GM21367 (cell line): ENCODE measurements around the gene TMEM168.
"Not testable (repeated sequence)": the region's sequence is repeated elsewhere in the genome, so short reads cannot be mapped to it uniquely, and the experiment has no call there.

ENCODE experiments used
- ATAC-seq: cut with Tn5 transposase; IDR thresholded peaks from one replicate; pipeline ENCODE4 v1.9.1; 2021; ENCODE audit not compliant: unreplicated experiment

TMEM168 gene, protein sequence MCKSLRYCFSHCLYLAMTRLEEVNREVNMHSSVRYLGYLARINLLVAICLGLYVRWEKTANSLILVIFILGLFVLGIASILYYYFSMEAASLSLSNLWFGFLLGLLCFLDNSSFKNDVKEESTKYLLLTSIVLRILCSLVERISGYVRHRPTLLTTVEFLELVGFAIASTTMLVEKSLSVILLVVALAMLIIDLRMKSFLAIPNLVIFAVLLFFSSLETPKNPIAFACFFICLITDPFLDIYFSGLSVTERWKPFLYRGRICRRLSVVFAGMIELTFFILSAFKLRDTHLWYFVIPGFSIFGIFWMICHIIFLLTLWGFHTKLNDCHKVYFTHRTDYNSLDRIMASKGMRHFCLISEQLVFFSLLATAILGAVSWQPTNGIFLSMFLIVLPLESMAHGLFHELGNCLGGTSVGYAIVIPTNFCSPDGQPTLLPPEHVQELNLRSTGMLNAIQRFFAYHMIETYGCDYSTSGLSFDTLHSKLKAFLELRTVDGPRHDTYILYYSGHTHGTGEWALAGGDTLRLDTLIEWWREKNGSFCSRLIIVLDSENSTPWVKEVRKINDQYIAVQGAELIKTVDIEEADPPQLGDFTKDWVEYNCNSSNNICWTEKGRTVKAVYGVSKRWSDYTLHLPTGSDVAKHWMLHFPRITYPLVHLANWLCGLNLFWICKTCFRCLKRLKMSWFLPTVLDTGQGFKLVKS

DNA sequence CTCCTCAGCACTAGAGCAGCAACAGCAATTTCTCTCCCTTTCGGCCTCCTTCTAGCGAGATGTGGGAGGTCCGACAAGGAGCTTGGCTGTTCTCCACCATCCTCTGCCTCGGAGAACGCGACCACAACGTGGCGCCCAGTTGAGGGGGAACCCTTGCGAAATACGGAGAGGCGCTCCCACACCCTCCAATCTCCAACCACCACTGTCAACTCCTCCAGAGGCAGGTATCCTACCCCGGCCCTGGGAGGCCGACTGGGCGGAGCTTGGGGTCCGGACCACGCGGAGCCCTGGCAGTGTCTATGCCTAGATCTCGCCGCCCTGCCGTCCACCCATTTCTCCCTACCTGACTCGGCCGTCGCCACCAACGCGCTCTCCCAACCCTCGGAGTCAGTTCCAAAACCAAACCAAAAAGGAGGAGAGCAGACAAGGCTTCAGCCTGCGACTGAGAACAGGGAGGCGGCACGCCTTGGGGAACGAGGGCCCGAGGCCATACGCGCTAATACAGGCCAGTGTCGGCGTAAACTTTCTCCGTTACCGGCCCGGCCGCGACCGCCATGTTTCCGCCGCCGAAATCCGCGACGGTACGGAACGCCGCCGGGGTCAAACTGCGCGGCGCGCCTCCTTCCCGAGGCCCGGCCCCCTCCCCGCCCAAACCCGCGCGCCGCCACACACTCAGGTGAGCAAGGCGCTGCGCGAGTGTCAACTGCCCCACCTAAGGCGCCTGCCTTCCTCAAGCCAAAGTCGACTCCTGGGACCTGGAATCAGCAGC is at the start of gene TMEM168:
Gene TMEM168, minus strand, starts transcription at position 577 of the 769 bp plus-strand sequence. CDS start 5,568 bp downstream, outside the sequence.
- peak; percentile 75 for ATAC-seq

DNA sequence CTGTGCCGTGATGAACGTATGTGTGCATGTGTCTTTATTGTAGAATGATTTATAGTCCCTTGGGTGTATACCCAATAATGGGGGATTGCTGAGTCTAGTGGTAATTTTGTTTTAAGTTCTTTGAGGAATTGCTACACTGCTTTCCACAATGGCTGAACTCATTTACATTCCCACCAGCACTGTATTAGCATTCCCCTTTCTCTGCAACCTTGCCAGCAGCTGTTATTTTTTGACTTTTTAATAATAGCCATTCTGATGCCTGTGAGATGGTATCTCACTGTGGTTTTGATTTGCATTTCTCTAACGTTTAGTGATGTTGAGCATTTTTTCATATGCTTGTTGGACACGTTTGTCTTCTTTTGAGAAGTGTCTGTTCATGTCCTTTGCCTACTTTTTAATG is 45.7 kb upstream of the TMEM168 start:
- ATAC-seq: not testable (repeated sequence)

DNA sequence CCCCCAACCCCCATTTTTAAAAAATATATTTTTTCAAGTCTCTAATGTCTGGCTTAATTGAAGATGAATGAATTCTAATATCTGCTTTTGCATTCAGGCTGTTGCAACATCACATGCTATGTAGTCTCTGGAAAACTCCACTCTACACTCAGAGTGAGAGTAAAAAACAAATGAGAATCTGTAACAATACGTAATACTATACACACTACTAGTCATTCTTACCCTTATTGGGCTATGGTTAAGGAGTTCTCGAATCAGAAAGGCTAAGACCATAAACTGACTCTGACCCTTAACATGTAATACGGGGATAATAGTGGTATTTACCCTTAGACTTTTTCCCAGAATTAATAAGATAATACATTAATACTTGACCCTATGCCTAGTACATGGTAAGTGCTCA is 42.9 kb upstream of the TMEM168 start:
- no peak for ATAC-seq

DNA sequence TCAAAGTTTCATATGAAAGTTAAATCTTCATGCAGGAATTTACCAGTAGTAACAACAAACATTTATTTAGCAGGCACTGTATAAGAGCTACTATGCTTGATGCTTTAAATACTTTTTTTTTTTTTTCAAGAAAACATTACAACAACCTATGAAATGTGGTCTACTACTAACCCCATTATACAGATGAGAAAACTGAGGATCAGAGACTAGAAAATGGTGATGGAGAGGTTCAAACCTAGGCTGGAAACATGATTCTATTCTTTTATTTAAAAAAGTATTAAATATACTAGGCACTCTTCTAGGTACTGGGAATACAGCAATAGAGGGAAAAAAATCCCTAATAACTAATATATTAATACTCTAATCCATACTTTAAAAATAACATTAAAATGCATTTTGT is 40.6 kb upstream of the TMEM168 start:
- no peak for ATAC-seq

DNA sequence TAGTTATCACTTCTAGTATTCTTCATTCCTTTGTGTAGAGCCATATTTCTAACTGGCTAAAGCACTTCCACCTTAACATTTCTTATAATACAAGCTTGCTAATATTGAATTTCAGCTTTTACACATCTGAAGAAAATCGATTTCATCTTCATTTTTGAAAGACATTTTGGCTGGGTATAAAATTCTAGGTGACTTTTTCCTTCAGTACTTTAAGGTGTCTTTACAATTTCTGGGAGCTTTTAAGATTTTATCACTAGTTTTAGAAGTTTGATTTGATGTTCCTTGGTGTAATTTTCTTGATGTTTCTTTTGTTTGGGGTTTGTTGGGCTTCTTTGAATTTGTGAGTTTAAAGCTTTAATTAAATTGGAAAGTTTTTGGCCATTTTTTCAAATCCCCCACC is 38.5 kb upstream of the TMEM168 start:
- no peak for ATAC-seq

DNA sequence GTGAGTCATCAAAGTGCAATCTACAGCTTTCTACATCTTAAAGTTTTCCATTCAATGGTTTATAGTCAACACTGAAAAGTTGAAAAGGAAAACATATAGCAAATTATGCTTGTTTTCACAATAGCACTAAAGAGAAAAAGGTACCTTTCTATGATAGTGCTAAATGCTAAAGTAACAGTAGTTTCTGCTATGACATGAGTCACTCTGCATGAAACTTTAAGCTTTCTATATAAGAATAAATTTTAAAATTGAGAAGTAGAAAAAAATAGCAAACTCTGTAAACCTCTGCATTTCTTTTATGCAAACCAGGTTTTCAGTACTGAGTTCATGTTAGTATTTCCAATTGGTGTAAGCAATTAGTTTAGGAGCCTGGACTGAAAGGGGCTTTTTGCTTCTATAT is 31.2 kb upstream of the TMEM168 start:
- ATAC-seq: no peak

DNA sequence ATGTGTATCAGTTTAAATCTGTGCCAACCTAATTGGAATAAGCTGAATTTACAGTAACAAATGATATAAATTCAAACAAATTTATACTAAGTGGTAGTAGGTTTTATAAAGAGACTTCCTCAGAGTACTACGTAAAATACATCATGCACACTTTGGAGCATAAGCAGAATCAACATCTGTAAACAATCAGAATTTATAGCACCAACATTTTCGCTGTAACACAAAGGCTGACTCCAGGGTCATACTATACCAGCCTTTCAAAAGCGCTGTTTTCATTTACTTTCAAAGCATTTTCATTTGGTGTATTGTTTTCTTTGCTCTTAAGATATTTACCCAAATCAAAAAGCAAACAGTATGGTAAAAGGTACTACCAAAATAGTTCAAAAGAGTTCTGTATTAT is 29.3 kb upstream of the TMEM168 start:
- no peak for ATAC-seq

DNA sequence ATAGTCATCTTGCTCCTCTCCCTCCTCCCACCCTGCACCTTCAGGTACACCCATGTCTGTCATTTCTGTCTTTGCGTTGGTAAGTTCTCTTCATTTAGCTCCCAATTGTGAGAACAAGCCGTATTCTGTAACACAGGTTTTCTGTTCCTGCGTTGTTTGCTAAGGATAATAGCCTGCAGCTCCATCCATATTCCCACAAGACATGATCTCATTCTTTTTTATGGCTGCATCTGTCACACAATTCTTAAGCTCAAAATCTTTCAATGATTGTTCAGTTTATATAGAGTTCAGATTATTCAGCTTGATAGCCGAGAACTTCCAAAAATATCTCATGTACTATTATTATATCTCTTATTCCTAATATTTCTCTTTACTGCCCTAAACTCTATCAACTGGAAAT is 16.0 kb upstream of the TMEM168 start:
- ATAC-seq: no peak

DNA sequence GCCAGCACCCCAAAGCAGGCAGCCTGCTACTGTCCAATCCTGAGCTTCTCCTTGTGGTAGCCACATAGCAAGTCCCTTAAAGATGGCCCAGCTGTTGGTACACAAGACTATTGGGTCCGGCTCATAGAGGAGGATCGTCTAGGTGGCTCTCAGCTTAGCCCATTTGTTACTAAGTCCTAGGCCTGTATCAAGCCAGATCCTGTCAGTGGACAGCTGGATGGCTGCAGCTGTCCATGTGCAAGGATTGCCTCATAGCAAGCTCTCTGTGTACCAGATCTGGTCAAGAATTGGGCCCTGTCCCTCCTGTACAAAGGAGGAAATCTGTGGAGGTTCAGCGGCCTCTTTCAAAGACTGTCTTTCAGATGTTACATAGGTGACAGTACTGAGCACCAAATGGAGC is 12.2 kb upstream of the TMEM168 start:
- no peak for ATAC-seq

DNA sequence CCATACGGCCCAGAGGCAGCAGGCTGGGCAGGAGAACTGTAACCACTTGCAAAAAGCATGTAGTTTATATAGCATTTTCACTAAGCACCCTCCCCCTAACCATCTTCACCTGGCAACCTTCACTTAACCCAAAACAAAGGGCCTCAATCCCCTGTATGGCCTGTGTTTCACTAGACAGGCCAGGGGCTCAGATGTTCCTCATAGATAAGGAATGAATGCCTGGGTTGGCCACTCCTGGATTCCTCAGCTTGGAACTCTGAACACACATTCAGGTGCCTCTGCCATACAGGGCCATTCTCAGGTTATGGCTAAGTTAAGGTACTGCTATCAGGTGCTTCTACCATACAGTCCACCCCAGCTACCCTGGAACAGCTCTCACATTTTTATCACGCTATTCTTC is 10.3 kb upstream of the TMEM168 start:
- no peak for ATAC-seq

DNA sequence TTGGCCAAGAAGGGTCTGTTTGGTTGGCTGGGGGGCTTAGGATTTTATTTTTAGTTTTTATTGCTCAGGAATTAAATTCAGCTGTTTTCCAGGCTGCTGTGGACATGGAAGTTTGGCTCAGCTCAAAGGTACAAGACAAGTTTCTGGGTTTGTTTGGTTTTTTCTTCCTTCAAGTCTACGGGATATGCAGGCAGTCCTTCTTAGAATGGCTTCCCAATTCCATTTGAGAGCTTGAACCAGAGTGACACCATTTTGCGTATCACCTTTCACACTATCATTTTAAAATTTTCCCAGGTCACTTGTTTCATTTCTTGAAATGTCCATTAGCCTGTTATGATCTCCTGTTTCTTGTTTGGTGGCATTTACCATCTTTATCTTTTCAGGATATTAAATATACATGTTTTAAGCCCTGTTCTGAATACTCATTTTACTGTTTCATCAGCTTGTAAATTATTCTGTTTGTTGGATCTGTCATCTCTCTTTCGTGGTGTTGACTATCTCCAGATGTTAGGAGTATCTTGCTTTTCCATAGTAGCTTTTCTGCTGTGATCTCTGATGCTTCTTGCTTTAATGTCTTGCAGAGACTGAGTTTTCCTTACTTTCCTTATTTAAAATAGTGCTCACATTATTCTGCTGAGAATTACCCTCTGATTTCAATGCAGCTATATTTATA is 9.4 kb upstream of the TMEM168 start:
- no peak for ATAC-seq

DNA sequence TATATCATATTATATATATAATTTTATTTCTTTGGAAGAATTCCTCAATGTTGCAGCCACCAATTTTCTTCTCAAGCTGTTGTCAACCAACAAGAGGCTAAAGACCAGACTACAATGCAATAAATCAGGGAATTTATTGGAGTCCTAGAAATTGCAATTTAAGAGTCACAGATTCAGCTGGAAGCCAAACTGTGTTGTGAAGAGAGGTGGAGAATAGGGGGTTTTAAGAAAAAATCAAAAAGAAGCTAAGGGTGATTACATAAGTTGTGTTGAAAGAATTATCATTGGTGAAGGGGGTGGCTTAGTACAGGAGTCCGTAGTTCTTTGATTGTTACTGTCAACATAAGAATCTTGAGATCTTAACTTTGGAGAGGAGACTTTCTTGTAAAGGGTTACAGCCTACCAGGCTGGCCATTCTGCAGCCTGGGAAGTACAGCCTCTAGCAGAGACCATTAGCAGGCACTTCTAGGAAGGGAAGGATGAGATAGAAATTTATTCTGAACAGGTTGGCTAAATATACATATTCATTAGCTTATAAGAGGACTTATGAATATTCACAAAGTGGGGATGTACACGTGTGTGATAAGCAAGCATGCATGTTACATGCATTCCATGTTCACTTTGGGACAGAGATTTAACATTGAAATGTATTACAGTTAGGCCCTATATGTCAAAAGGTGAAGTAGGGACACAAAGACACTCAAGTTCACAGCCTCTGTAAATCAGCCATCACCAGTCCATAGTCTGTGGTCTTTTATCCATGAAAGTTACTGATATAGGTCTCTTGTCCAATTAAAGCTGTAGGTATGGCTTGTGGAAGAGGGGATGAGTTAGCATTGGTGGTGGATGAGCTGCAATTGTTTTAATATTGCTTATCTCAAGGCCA is 8.3 kb upstream of the TMEM168 start:
- no peak for ATAC-seq

DNA sequence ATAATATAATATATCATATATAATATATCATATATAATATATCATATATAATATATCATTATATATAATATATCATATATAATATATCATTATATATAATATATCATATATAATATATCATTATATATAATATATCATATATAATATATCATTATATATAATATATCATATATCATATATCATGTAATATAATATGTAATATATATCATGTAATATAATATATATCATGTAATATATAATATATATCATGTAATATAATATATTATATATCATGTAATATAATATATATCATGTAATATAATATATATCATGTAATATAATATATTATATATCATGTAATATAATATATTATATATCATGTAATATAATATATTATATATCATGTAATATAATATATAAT is 6.4 kb upstream of the TMEM168 start:
- not testable (repeated sequence) for ATAC-seq

DNA sequence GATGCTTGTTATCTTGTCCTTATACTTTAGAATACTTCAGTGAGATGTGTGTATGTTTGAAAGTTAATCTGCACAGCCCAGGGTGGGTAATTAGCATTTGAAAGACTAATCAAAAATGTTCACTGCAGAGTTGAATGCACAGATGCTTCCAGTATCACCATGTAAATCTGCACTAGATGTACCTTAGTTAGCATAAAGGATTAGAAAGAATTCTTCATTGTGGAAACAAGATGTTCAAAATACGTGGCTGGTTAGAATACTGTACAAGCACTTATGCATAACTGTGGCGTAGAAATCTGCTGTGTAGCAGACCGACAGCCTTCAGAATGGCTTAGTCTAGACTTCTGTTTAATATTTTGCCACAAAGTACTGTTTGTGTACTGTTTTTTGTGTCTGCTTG is 2.2 kb upstream of the TMEM168 start:
- no peak for ATAC-seq

DNA sequence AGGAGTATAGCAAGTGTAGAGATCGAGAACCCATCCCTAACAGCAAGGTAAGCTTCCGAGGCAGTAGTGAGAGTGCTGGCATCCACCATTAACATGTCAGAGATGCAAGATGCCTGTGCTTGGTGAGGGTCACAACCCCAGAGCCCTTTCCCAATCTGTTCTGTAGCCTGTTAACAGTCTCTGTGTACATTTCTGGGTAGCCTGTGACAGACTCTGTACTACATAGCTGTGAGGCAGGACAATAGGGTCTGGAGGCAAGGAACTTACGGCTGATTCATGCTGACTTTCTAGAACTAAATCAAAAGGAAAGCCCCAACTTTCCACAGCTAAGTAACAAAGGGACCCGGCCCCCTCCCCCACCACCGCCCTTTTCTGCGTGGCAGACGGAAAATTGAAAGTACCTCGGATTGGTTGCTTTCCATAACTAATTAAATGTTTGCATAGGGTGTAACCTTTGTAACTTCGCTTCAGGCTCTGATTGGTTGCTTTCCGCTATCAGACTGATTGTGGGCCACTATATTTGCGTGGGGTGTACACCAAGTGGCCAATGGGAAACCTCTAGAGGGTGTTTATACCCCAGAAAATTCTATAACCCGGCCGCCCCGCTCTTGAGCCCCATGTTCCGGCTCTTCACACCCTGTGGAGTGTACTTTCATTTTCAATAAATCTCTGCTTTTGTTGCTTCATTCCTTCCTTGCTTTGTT is 1.4 kb upstream of the TMEM168 start:
- ATAC-seq: no peak

DNA sequence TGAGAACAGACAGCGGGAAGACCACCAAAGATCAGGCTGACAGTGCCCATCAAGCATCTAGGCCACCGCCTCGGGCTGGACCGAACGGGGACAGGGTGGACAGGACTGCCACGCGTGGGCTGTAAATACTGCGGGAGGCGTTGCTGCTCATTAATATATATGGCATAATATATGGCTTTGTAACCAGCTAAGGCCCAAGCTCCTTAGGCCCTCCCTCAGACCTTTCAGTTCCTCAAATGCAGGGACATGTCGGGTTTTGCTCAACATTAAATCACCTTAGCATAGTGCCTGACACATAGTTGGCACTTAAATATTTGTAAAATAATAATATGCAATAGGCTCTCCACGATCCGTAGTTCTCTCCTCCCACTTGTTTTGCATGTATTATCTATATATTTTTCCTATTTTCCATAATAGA is 402 bp upstream of the TMEM168 start:
- ATAC-seq: peak; percentile 71

DNA sequence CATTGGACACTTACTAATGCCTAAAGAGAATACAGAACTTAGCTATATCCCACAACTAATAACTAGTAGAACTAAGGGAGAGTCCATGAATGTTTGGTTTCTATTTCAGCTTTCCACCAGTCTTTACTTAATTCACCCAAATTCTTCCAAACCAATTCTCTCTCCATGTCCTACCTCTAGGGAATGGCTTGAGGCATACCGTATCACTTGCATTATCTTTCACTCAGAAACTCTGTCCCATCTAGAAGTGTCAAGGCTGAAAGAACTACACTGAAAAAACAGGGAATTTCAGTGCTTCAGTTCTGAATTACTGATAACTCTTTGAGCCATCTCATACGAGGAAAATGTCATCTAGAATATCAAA is 758 bp downstream of the TMEM168 start:
- ATAC-seq: no peak

DNA sequence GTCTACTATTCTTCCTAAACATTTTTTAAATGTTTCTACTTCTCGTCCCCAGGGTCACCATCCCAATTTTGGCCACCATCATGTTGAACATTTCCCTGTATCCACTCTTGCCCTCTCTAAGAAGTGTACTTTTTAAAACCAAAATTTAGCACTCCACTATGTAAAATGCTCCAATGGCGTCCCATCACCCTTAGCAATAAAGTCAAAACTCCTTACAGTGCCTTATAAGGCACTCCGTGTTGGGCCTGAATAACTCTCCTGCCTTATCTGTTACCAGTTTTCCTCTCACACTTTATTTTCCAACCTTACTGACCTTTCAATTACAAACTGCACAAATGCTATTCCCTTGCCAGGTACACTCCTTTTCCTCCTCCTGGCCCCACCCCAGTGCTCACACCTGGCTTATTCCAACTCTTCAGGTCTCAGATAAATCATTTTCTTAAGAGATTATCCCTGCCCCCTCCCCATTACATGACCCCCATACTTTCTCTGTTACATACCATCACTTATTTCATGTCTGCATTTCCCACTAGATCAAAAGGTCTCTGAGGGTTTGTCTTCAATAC is 1.3 kb downstream of the TMEM168 start:
- ATAC-seq: no peak

DNA sequence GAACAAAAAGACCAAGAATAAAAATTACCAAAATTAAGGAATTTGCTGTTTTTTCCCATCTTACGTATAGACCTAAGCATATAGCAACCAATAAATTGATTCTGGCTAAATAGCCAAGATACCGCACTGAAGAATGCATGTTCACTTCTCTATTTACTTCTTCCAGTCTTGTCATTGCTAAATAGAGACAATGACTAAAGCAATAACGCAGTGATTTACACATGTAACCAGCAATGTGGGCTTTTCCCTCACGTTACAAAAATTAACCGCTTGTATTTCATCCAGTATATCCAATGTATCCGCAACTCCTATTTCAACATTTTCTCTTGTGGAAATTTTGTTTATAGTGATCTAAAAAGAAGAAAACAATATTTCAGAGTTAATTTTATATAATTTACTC is 5.6 kb downstream of the TMEM168 start:
- ATAC-seq: no peak
